GM21529 (cell line): ENCODE results near the gene KRT17.
"Not testable (repeated sequence)": the region's sequence is repeated elsewhere in the genome, so short reads cannot be mapped to it uniquely, and the experiment has no call there.

Experiments used
- ATAC-seq: cut with Tn5 transposase; IDR thresholded peaks from one replicate; pipeline ENCODE4 v1.9.1; 2021; ENCODE audit not compliant: unreplicated experiment

The KRT17 gene

GRCh38 chr17:41635121-41636097 lies 11.0 kb upstream of the KRT17 start:
- no peak for ATAC-seq

GRCh38 chr17:41634639-41635038 lies 10.3 kb upstream of the KRT17 start:
- ATAC-seq: no peak

- ATAC-seq: no peak
Observed at GRCh38 chr17:41633556-41634199, 9.3 kb upstream of the KRT17 start.

- ATAC-seq: no peak
Observed at GRCh38 chr17:41632482-41633105, 8.2 kb upstream of the KRT17 start.

- no peak for ATAC-seq
Observed at GRCh38 chr17:41631898-41632285, 7.5 kb upstream of the KRT17 start.

GRCh38 chr17:41631025-41631897 lies 6.9 kb upstream of the KRT17 start:
- ATAC-seq: no peak

GRCh38 chr17:41629826-41630670 lies 5.7 kb upstream of the KRT17 start:
- ATAC-seq: no peak

GRCh38 chr17:41629316-41629715 lies 4.9 kb upstream of the KRT17 start:
- ATAC-seq: no peak

GRCh38 chr17:41628621-41629255 lies 4.4 kb upstream of the KRT17 start:
- not testable (repeated sequence) for ATAC-seq

- not testable (repeated sequence) for ATAC-seq
Observed at GRCh38 chr17:41628073-41628370, 3.6 kb upstream of the KRT17 start.

- ATAC-seq: no peak
Observed at GRCh38 chr17:41627316-41628072, 3.1 kb upstream of the KRT17 start.

- ATAC-seq: not testable (repeated sequence)
Observed at GRCh38 chr17:41626914-41627295, 2.5 kb upstream of the KRT17 start.

- ATAC-seq: not testable (repeated sequence)
Observed at GRCh38 chr17:41626028-41626913, 1.9 kb upstream of the KRT17 start.

- ATAC-seq: no peak
Observed at GRCh38 chr17:41625602-41626001, 1.2 kb upstream of the KRT17 start.

- not testable (repeated sequence) for ATAC-seq
Observed at GRCh38 chr17:41623184-41623861, 1.1 kb downstream of the KRT17 start.

GRCh38 chr17:41622340-41623183 lies 1.8 kb downstream of the KRT17 start:
- not testable (repeated sequence) for ATAC-seq
